Endothelial cell of umbilical vein (primary cell): Measurements from ENCODE around the gene CD40. TPM values are rescaled to one million over a fixed set of nuclear protein-coding genes. Genes with fewer than 3 reads are reported as not detected.

Experiments used
- BruUV-seq: library from RNA; stranded (reverse); fragments of 400-500 nt; replicated peaks from 2 replicates; lab custom pipeline; 2021; lab: Mats Ljungman, UMichigan
- CTCF ChIA-PET: fragments of 300-600, 350-600 bp; sonication (Branson Sonifier 250); formaldehyde crosslinking; loops from one replicate; lab custom pipeline; 2021; ENCODE audit warnings: antibody characterized with exemption, inconsistent platforms; lab: Charles Lee
- POLR2A ChIA-PET: fragments of 300-600, 350-600 bp; sonication (Branson Sonifier 250); formaldehyde crosslinking; loops from one replicate; lab custom pipeline; 2021; ENCODE audit warnings: antibody characterized with exemption, inconsistent platforms; lab: Charles Lee
- DNase-seq: peaks from one replicate; pipeline ENCODE4 v3.0.0-alpha.2; 2011; ENCODE audit warnings: low read depth, low spot score
- FAIRE-seq: peaks from 2 replicates; lab custom pipeline; 2011; peaks lifted over from hg19 to GRCh38; lab: Jason Lieb, UNC
- H2AFZ ChIP-seq: 2 replicates; pipeline ENCODE4 v1.6.0; 2012; ENCODE audit warnings: low read depth, low read length, control low read depth, inconsistent platforms
- H3K27ac ChIP-seq: 2 replicates; pipeline ENCODE4 v1.5.1; 2011; ENCODE audit warnings: low read depth, mild to moderate bottlenecking, control low read depth, low read length, moderate library complexity; ENCODE audit not compliant: insufficient read depth
- H3K27me3 ChIP-seq, 2 experiments: 2 replicates each; pipeline versions ENCODE4 v1.6.0 to v1.6.1; 2011; ENCODE audit warnings: low read length in 2 of 2, mixed read lengths in 1 of 2; ENCODE audit not compliant: control insufficient read depth in 2 of 2, insufficient read depth in 2 of 2
- H3K36me3 ChIP-seq, 2 experiments: 2 replicates in 1 of 2; 3 replicates in 1 of 2; pipeline ENCODE4 v1.5.1; 2011; ENCODE audit warnings: low read length in 2 of 2, mild to moderate bottlenecking in 1 of 2, moderate library complexity in 1 of 2; ENCODE audit not compliant: control insufficient read depth in 2 of 2, insufficient read depth in 2 of 2; ENCODE audit errors: extremely low read depth in 1 of 2
- H3K4me1 ChIP-seq: 3 replicates; pipeline ENCODE4 v1.5.1; 2011; ENCODE audit warnings: mild to moderate bottlenecking, low read length; ENCODE audit not compliant: control insufficient read depth, insufficient read depth; ENCODE audit errors: extremely low read depth
- H3K4me2 ChIP-seq: 2 replicates; pipeline ENCODE4 v1.6.1; 2011; ENCODE audit warnings: low read length, control low read depth, mixed read lengths; ENCODE audit not compliant: insufficient read depth
- H3K4me3 ChIP-seq, 3 experiments: fragments of 200-600 bp in 1 of 3; sonication (generic), shearing (Covaris generic) in 1 of 3; replicated peaks in 1 of 3; 2 replicates each; pipeline ENCODE4 v1.5.1; 2011 to 2016; ENCODE audit warnings: control low read depth in 3 of 3, low read length in 3 of 3, mild to moderate bottlenecking in 2 of 3, inconsistent platforms in 1 of 3, low read depth in 1 of 3, moderate library complexity in 1 of 3; ENCODE audit not compliant: insufficient read depth in 1 of 3
- H3K79me2 ChIP-seq: 2 replicates; pipeline ENCODE4 v1.6.0; 2012; ENCODE audit warnings: low read length, inconsistent platforms; ENCODE audit not compliant: control insufficient read depth, insufficient read depth
- H3K9ac ChIP-seq: replicated peaks from 2 replicates; pipeline ENCODE3; 2011; ENCODE audit warnings: low read length, control low read depth; ENCODE audit not compliant: insufficient read depth; ENCODE audit errors: extremely low read depth
- H3K9me1 ChIP-seq: replicated peaks from 3 replicates; pipeline ENCODE4 v1.6.0; 2011; ENCODE audit warnings: mild to moderate bottlenecking, low read length; ENCODE audit not compliant: control insufficient read depth, insufficient read depth; ENCODE audit errors: extremely low read depth
- H3K9me3 ChIP-seq: replicated peaks from 2 replicates; pipeline ENCODE4 v1.5.1; 2012; ENCODE audit warnings: low read length, inconsistent platforms; ENCODE audit not compliant: control insufficient read depth, insufficient read depth
- H4K20me1 ChIP-seq: replicated peaks from 2 replicates; pipeline ENCODE3; 2011; ENCODE audit warnings: mild to moderate bottlenecking, low read length; ENCODE audit not compliant: control insufficient read depth, insufficient read depth; ENCODE audit errors: extremely low read depth
- CTCF ChIP-seq, 2 donors: IDR thresholded peaks; 1 replicate in 1 of 2; 2 replicates in 1 of 2; pipeline ENCODE4 v1.5.1; 2011; ENCODE audit warnings: low read length in 2 of 2, mild to moderate bottlenecking in 2 of 2, moderate library complexity in 2 of 2, control low read depth in 1 of 2, inconsistent platforms in 1 of 2, low read depth in 1 of 2; ENCODE audit not compliant: insufficient read depth in 1 of 2; ENCODE audit errors: extremely low read depth in 1 of 2
- EZH2 ChIP-seq: IDR thresholded peaks from 2 replicates; pipeline ENCODE4 v1.6.1; 2012; ENCODE audit warnings: borderline replicate concordance, low read depth, mild to moderate bottlenecking, moderate library complexity, low read length, inconsistent platforms; ENCODE audit not compliant: severe bottlenecking
- FOS ChIP-seq: IDR thresholded peaks from 2 replicates; pipeline ENCODE4 v1.6.1; 2011; ENCODE audit warnings: mild to moderate bottlenecking, low read length, moderate library complexity, borderline replicate concordance; ENCODE audit not compliant: insufficient read depth
- GATA2 ChIP-seq: IDR thresholded peaks from 2 replicates; pipeline ENCODE4 v1.7.0; 2011; ENCODE audit warnings: low read depth, mild to moderate bottlenecking, moderate library complexity, mixed read lengths, low read length; ENCODE audit not compliant: insufficient read length, insufficient read depth
- JUN ChIP-seq: IDR thresholded peaks from 2 replicates; pipeline ENCODE4 v1.6.1; 2011; ENCODE audit warnings: borderline replicate concordance, low read depth; ENCODE audit not compliant: insufficient read length, insufficient read depth
- MAX ChIP-seq: IDR thresholded peaks from 2 replicates; pipeline ENCODE4 v1.6.1; 2011; ENCODE audit not compliant: insufficient read depth, insufficient read length
- MYC ChIP-seq: IDR thresholded peaks from one replicate; pipeline ENCODE4 v1.6.1; 2011; ENCODE audit warnings: mild to moderate bottlenecking, low read depth, low read length
- POLR2A ChIP-seq: IDR thresholded peaks from 2 replicates; pipeline ENCODE4 v1.6.1; 2012; ENCODE audit warnings: low read depth, mild to moderate bottlenecking, control low read depth, low read length
- POLR2AphosphoS5 ChIP-seq: IDR thresholded peaks from 2 replicates; pipeline ENCODE4 v1.6.1; 2012; ENCODE audit warnings: low read depth, mild to moderate bottlenecking, control low read depth, low read length, moderate library complexity; ENCODE audit not compliant: insufficient read depth
- dilution Hi-C: fragments of 300-500 bp; cut with MboI; formaldehyde crosslinking; loops from one replicate; pipeline ENCODE4 v1.15.0; 2019; ENCODE audit warnings: low sequenced_read_pairs; ENCODE audit not compliant: extremely low pct_ligation_motif_present
- intact Hi-C: fragments of 100-400 bp; cut with micrococcal nuclease; formaldehyde crosslinking; loops from one replicate; pipeline ENCODE4 v1.10.0; 2022
- polyA plus RNA-seq, 4 experiments: library from polyadenylated mRNA; depleted of rRNA in 3 of 4; stranded (reverse) in 3 of 4; unstranded in 1 of 4; fragments of >200 nt; gene quantifications; 2 replicates each; pipeline versions ENCODE4 v1.2.1 to v1.2.3, GENCODE V29; 2011 to 2012; ENCODE audit warnings: missing spikeins in 1 of 4
- total RNA-seq: library from RNA; stranded (reverse); gene quantifications from 2 replicates; pipeline ENCODE4 v1.2.3, GENCODE V29; 2021

The CD40 gene
- total and polyA plus RNA-seq, 2 donors (not counting 3 experiments of a cell fraction or from before 2014, with no cell fraction given), result 36.6 to 38.3 TPM

GRCh38 chr20:46168438-46168837 lies 50.3 kb downstream of the CD40 start:
- H3K9me3 ChIP-seq, result no peaks in the 10 kb centered on the region
- H3K4me1 ChIP-seq, result no peaks in the 10 kb centered on the region
- H2AFZ ChIP-seq, result no peak overlapping the region
- no peaks in the 10 kb centered on the region for H3K36me3 ChIP-seq
- POLR2A ChIA-PET, result no interaction called here
- CTCF ChIA-PET, result no interaction called here
- H4K20me1 ChIP-seq, result no peaks in the 10 kb centered on the region
- no peaks in the 10 kb centered on the region for H3K79me2 ChIP-seq
- dilution Hi-C loops (no loop called here), intact Hi-C loops (no loop called here)
- DNase-seq (no peak), FAIRE-seq (no peak)
- TF ChIP-seq POLR2A (no peak), MYC (no peak), POLR2AphosphoS5 (no peak), JUN (no peak), MAX (no peak), CTCF (IDR thresholded peaks at IDR 0.05; ENCODE audit: extremely low read depth in 1 of 2, insufficient read depth in 1 of 2, low read depth in 1 of 2, low read length in 2 of 2) (no peak), GATA2 (no peak), EZH2 (no peak), FOS (no peak)
- BruUV-seq, result no TSS peak
- no peak overlapping the region for H3K4me3 ChIP-seq
- H3K9ac ChIP-seq, result no peak overlapping the region
- no peaks in the 10 kb centered on the region for H3K9me1 ChIP-seq
- H3K4me2 ChIP-seq, result no peak overlapping the region
- no peak overlapping the region for H3K27ac ChIP-seq
- peaks cover 8 to 17% of the 10 kb centered on the region in 2 experiments for H3K27me3 ChIP-seq
